GM12873 (cell line): ENCODE measurements around the gene NLGN4X.

Source experiments
- TF ChIP-seq, protein P1 (sequence below): IDR thresholded peaks from 2 replicates; pipeline ENCODE4 v1.5.1; 2012; ENCODE audit warnings: low read depth, mild to moderate bottlenecking, moderate library complexity, low read length, control low read depth; ENCODE audit not compliant: insufficient read depth; ENCODE audit errors: missing control alignments

The NLGN4X gene

DNA sequence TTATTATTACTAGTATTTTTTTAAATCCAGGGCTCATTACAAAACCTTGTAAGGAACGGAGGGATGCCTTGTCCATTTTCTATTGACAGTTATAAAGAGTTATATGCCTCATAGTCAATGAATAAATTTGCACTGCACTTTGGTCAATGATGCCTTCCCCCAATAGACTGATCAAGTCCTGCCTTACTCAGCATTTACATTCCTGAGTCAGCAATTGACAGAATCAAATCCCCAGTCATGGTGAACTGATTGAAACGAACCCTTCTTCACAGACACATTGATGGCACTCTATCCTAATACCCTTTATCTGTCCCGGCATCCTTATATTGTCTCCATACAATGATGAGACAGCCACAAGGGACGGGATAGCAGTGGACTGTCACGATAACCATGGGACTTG lies 213.2 kb downstream of the NLGN4X start:
- TF ChIP-seq, protein P1, sequence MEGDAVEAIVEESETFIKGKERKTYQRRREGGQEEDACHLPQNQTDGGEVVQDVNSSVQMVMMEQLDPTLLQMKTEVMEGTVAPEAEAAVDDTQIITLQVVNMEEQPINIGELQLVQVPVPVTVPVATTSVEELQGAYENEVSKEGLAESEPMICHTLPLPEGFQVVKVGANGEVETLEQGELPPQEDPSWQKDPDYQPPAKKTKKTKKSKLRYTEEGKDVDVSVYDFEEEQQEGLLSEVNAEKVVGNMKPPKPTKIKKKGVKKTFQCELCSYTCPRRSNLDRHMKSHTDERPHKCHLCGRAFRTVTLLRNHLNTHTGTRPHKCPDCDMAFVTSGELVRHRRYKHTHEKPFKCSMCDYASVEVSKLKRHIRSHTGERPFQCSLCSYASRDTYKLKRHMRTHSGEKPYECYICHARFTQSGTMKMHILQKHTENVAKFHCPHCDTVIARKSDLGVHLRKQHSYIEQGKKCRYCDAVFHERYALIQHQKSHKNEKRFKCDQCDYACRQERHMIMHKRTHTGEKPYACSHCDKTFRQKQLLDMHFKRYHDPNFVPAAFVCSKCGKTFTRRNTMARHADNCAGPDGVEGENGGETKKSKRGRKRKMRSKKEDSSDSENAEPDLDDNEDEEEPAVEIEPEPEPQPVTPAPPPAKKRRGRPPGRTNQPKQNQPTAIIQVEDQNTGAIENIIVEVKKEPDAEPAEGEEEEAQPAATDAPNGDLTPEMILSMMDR, result no peak

DNA sequence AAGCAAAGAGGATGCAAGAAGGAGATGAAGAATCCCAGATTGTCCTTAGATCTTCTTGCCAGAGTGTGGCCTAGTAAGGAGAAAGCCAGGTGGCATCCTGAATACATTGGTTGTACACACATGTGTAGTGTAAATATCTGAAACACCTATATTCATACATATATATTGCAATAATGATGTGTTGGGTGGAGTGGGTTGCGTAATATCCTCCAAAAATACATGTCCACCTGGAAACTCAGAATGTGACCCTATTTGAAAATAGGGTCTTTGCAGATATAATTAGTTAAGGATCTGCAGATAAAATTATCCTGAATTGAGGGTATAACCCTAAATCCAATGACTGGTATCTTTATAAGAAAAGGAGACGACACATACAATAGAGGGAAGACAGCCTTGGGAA lies 216.3 kb downstream of the NLGN4X start:
- TF ChIP-seq, protein P1, result no peak

GRCh38 chrX:6005856-6006255 lies 222.8 kb downstream of the NLGN4X start:
- TF ChIP-seq, protein P1, result no peak

DNA sequence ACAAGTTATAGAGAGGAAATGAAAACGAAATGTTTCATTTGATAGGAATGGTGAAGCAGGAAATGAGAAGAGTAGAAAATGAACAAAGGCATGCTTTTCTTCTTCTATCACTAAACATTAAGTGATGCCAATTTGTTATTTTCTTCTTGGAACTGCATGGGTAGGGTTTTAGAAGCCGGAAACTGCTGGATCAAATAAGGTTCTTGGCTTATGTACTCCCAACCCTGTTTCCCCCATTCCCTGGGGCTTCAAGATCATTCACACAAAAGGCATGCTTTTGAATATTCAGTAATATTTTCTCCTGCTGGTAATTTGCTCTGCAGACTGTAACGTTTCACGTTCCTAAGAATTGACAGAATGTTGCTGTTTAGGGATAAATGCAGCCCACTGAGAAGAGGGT lies 224.1 kb downstream of the NLGN4X start:
- TF ChIP-seq, protein P1, result no peak

DNA sequence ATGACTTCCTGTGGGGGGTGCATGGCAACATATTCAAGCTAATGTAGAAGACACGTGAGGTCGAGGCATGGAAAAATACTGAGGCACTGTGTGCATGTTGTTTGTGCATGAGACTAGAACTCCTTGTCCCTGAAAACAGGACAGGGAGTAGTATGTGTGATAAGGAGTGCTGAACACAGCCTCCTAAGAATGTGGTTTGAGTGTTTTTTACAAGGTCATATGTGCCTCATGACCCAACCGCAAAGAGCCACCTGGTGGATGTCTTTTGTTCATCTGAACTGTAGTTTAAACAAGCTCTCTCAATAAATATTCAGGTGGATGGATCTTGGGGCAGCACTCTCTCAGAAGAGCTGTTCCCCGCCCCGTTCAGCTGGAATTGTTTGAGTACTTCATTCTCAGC lies 226.6 kb downstream of the NLGN4X start:
- TF ChIP-seq, protein P1, result no peak

GRCh38 chrX:5998901-5999300 lies 229.8 kb downstream of the NLGN4X start:
- TF ChIP-seq, protein P1, result no peak

GRCh38 chrX:5998456-5998855 lies 230.2 kb downstream of the NLGN4X start:
- TF ChIP-seq, protein P1, result no peak
